Right lobe of liver (tissue), 6 donors: ENCODE results near the gene LDLRAD4. TPM values are rescaled to one million over a fixed set of nuclear protein-coding genes. Genes with fewer than 3 reads are reported as not detected.

Experiments
- ATAC-seq, 4 donors: fragments of 200-7000 bp; cut with Tn5 transposase; one replicate each; pipeline ENCODE4 v1.9.1; 2020; ENCODE audit warnings: mild to moderate bottlenecking in 4 of 4, moderate library complexity in 4 of 4
- DNase-seq, 3 donors: peaks; one replicate each; pipeline ENCODE4 v3.0.0-alpha.2; 2020
- H3K27ac ChIP-seq, 3 donors: fragments of 200-600 bp; one replicate each; pipeline ENCODE4 v1.8.0; 2022
- H3K27me3 ChIP-seq, 2 donors: fragments of 200-600 bp; one replicate each; pipeline ENCODE4 v1.8.0; 2022
- H3K36me3 ChIP-seq, 4 donors: fragments of 200-600 bp; sonication (generic) in 1 of 4; one replicate each; pipeline versions ENCODE4 v1.5.1 to v1.8.0; 2017 to 2022; ENCODE audit warnings: control low read depth in 1 of 4
- H3K4me1 ChIP-seq, 4 donors: fragments of 200-600 bp; sonication (generic) in 1 of 4; one replicate each; pipeline versions ENCODE4 v1.5.1 to v1.8.0; 2017 to 2022; ENCODE audit warnings: control low read depth in 1 of 4
- H3K4me3 ChIP-seq, 3 donors: fragments of 200-600 bp; one replicate each; pipeline ENCODE4 v1.8.0; 2022
- H3K9me3 ChIP-seq, 4 donors: fragments of 200-600 bp; sonication (generic) in 1 of 4; one replicate each; pipeline versions ENCODE4 v1.5.1 to v1.8.0; 2017 to 2022; ENCODE audit warnings: control low read depth in 1 of 4
- POLR2A ChIP-seq: fragments of 450-650 bp; IDR thresholded peaks from one replicate; pipeline ENCODE4 v1.6.1; 2017; ENCODE audit warnings: antibody characterized with exemption, mild to moderate bottlenecking
- WGBS: methylation state at CpG from one replicate; pipeline ENCODE4 v1.1.6; 2018; ENCODE audit warnings: low coverage, low lambda C conversion rate; ENCODE audit not compliant: insufficient coverage; ENCODE audit errors: missing lambda C conversion rate; 5-methylcytosine and 5-hydroxymethylcytosine counted together
- intact Hi-C, 2 donors: fragments of 100-400 bp; cut with DNase I; formaldehyde crosslinking; loops; one replicate each; pipeline versions ENCODE4 v1.11.2 to v1.14.1; 2022
- total RNA-seq, 6 experiments: library from RNA; depleted of rRNA in 2 of 6; stranded (reverse); fragments of >200 nt in 2 of 6; fragmentation: NEBNext Ultra II Directional in 3 of 6; extraction: Animal tissue kit (Norgen Biotek cat#: 25700) in 3 of 6; gene quantifications; one replicate each; pipeline versions ENCODE4 v1.1.0 to v1.2.4, GENCODE V29; 2016 to 2023
- TF ChIP-seq, protein P1 (sequence below), 4 donors: fragments of 200-600 bp in 3 of 4; fragments of 450-650 bp in 1 of 4; IDR thresholded peaks; one replicate each; pipeline versions ENCODE4 v1.5.1 to v1.8.0; 2016 to 2022; ENCODE audit warnings: antibody characterized with exemption in 4 of 4, mild to moderate bottlenecking in 2 of 4
- donor health status: DM: no; HTN: yes; CAD: no.
- donor health status: DM: no; HTN: no; CAD: no.
- donor health status: DM: no; HTN: no; CAD: no.
- donor health status: DM: no; HTN: yes; CAD: no.
- donor health status: DM: no; HTN: yes; CAD: no.

Gene LDLRAD4
- total RNA-seq, 6 experiments from 2014 or later = 10.6 to 66.4 (median 18.7) TPM

DNA sequence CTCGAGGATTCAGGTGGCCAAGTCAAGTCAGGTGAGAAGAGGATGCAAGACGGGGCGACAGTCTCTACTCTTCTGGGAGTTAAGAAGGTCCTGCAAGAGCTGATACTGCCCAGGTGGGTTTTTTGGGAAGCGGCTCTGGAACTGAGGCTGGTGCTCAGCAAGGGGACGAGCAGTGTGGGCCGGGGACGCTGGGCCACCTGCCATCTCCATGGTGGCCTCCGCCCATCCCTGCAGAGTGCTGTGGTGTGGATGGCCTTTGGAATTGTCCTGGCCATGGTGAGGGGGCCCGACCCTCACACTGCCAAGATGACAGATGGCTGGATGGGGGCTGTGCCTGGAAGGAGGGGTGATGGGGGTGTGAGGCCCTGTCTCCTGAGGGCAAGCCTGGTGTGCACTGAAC lies 34.2 kb upstream of the LDLRAD4 start:
- Histone ChIP-seq H3K36me3 (no peaks in the 10 kb centered on the region), H3K4me1 (peaks cover 0 to 47% (median 19%) of the 10 kb centered on the region in 4 donors), H3K9me3 (no peaks in the 10 kb centered on the region), H3K27ac (no peak overlapping the region), H3K4me3 (no peak overlapping the region), H3K27me3 (no peaks in the 10 kb centered on the region)
- intact Hi-C loops = no loop called here
- no peak for ATAC-seq
- no peak for DNase-seq
- 100% methylated on average over 2 of the region's 9 CpGs for WGBS
- TF ChIP-seq POLR2A = no peak
- TF ChIP-seq, protein P1, sequence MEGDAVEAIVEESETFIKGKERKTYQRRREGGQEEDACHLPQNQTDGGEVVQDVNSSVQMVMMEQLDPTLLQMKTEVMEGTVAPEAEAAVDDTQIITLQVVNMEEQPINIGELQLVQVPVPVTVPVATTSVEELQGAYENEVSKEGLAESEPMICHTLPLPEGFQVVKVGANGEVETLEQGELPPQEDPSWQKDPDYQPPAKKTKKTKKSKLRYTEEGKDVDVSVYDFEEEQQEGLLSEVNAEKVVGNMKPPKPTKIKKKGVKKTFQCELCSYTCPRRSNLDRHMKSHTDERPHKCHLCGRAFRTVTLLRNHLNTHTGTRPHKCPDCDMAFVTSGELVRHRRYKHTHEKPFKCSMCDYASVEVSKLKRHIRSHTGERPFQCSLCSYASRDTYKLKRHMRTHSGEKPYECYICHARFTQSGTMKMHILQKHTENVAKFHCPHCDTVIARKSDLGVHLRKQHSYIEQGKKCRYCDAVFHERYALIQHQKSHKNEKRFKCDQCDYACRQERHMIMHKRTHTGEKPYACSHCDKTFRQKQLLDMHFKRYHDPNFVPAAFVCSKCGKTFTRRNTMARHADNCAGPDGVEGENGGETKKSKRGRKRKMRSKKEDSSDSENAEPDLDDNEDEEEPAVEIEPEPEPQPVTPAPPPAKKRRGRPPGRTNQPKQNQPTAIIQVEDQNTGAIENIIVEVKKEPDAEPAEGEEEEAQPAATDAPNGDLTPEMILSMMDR (IDR thresholded peaks at IDR 0.05) = no peak

DNA sequence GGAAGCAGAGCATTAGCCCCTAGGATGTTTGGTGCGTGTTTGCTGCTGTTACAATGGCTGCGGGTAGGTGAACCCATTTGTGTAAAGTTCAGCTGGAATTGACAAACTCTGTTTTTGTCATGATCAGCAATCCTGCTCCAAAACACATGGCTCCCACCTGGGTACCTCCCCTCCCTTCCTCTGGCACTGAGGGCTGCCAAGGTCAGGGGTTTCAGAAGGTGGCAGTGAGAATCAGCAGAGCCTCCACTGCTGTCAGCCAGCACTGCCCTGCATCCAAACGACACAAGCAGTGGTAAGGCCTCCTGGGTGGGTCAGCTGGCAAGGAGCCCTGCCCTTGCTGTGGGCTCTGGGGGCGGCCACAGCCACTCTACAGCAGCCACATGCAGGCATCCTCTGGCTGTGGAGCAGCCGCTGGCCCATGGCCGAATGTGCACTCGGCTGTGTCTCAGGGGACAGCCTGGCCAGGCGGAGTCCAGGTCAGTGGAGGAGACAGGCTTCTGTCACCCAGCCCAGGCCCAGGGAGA lies 32.8 kb upstream of the LDLRAD4 start:
- ATAC-seq = peak; percentile 58 to 84 (median 80)
- 34% methylated on average over 3 of the region's 8 CpGs for WGBS
- no peak overlapping the region for H3K4me3 ChIP-seq
- H3K36me3 ChIP-seq = no peaks in the 10 kb centered on the region
- H3K27me3 ChIP-seq = no peaks in the 10 kb centered on the region
- DNase-seq = peak in 2 of 3 donors; percentile 76 to 80
- peak overlapping the region in 2 of 3 donors; percentile 56 to 58 for H3K27ac ChIP-seq
- intact Hi-C loops = no loop called here
- no peak for TF ChIP-seq POLR2A
- TF ChIP-seq, protein P1 (IDR thresholded peaks at IDR 0.05) = no peak
- no peaks in the 10 kb centered on the region for H3K9me3 ChIP-seq
- H3K4me1 ChIP-seq = peaks cover 0 to 39% (median 17%) of the 10 kb centered on the region in 4 donors

DNA sequence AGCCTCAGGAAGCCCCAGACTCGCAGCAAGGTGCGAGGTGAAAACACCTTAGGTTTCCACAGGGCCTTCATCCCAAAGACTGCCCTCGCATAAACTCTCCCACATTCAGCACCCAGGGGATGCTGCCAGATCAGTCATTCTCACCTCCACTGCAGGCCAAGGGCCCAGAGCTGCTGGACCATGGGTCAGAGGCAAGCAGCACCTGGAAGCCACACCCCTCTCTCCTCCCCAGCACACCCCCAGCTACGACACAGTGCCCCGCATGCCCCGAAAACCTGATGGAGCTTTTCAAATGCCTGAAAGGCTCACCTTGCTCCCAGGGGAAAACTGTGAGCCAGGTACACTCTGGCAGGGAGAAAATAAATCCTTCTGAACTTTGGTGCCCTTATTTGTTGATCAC lies 31.9 kb upstream of the LDLRAD4 start:
- Histone ChIP-seq H3K27ac (peak overlapping the region in 2 of 3 donors; percentile 56 to 58), H3K27me3 (no peaks in the 10 kb centered on the region), H3K36me3 (no peaks in the 10 kb centered on the region), H3K4me1 (peaks cover 0 to 39% (median 17%) of the 10 kb centered on the region in 4 donors), H3K9me3 (no peaks in the 10 kb centered on the region), H3K4me3 (no peak overlapping the region)
- ATAC-seq (peak; percentile 7 to 62 (median 54)), DNase-seq (no peak)
- intact Hi-C loops = no loop called here
- no peak for TF ChIP-seq POLR2A
- WGBS = 40% methylated on average over 2 of the region's 6 CpGs

DNA sequence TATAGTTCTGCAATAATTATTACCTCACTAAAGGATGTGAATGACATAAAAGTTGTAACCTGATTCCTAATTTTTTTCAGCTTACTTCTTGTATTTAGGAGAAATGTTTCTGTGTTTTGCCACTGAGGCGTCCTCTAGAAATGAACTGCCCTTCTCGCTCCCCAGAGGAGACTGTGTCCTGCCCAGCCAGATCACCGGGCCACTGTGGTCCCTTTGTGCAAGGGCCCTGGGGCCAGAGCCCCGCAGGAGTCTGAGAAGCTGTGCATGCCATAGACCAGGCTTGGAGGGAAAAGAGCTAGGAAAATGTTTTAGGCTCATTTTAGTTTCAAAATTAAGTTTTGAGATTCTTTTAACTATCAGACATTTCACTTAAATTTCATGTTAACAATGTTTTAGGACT lies 31.1 kb upstream of the LDLRAD4 start:
- intact Hi-C loops = no loop called here
- TF ChIP-seq POLR2A = no peak
- TF ChIP-seq, protein P1 (IDR thresholded peaks at IDR 0.05) = no peak
- 93% methylated on average over 3 of the region's 4 CpGs for WGBS

GRCh38 chr18:13191031-13191430 lies 27.5 kb upstream of the LDLRAD4 start:
- Histone ChIP-seq H3K27me3 (no peaks in the 10 kb centered on the region), H3K36me3 (no peaks in the 10 kb centered on the region), H3K9me3 (no peaks in the 10 kb centered on the region), H3K27ac (no peak overlapping the region), H3K4me3 (no peak overlapping the region), H3K4me1 (peaks cover 0 to 9% (median 3%) of the 10 kb centered on the region in 4 donors)
- DNase-seq (no peak), ATAC-seq (no peak)
- intact Hi-C loops = no loop called here
- TF ChIP-seq, protein P1 (IDR thresholded peaks at IDR 0.05) = no peak
- no peak for TF ChIP-seq POLR2A
- WGBS = 96% methylated on average over 3 of the region's 3 CpGs

More for the DNA sequence above, 31.1 kb upstream of the LDLRAD4 start:
- no peak overlapping the region for H3K27ac ChIP-seq
- ATAC-seq = no peak
- no peaks in the 10 kb centered on the region for H3K9me3 ChIP-seq
- DNase-seq = no peak
- H3K4me3 ChIP-seq = no peak overlapping the region
- peaks cover 0 to 39% (median 17%) of the 10 kb centered on the region in 4 donors for H3K4me1 ChIP-seq
- H3K36me3 ChIP-seq = no peaks in the 10 kb centered on the region
- H3K27me3 ChIP-seq = no peaks in the 10 kb centered on the region
